ENCODE data around the gene CPAMD8. TPM values are rescaled to one million over a fixed set of nuclear protein-coding genes. Genes with fewer than 3 reads are reported as not detected.

Gene CPAMD8
- total and polyA plus RNA-seq, 10 of the 15 experiments (the other 5 are each of a cell fraction or from before 2014, with no cell fraction given): 0.12 to 0.97 (median 0.25) TPM; not detected in 3

- Histone ChIP-seq H2AFZ (ENCODE audit: control insufficient read depth, low read depth, low read length) (no peak overlapping the region), H3K79me2 (ENCODE audit: control insufficient read depth, insufficient read depth, low read length) (no peaks in the 10 kb centered on the region), H3K27me3 (replicated peaks in 1 of 2; ENCODE audit: control insufficient read depth in 2 of 2, insufficient read depth in 2 of 2, low read length in 1 of 2) (no peaks in the 10 kb centered on the region), H3K27ac (ENCODE audit: control insufficient read depth, insufficient read depth) (no peak overlapping the region), H3K36me3 (ENCODE audit: control insufficient read depth in 2 of 2, insufficient read depth in 2 of 2, low read length in 1 of 2) (no peaks in the 10 kb centered on the region), H3K9ac (ENCODE audit: control insufficient read depth, insufficient read depth, low read length) (no peak overlapping the region), H3K4me1 (ENCODE audit: control insufficient read depth, insufficient read depth, low read length) (no peaks in the 10 kb centered on the region), H4K20me1 (ENCODE audit: control insufficient read depth, insufficient read depth) (no peaks in the 10 kb centered on the region), H3K9me3 (replicated peaks; ENCODE audit: control insufficient read depth, insufficient read depth, low read length) (no peaks in the 10 kb centered on the region; the same call in 2 of the 3 replicates), H3K4me3 (no peak overlapping the region), H3K4me2 (ENCODE audit: control insufficient read depth, insufficient read depth) (no peak overlapping the region)
- DNase-seq (ENCODE audit: low read depth, low spot score): no peak
- ChIA-PET CTCF (no interaction called here), RAD21 (ENCODE audit: unreplicated experiment) (no interaction called here), SMC1A (ENCODE audit: uncharacterized antibody, unreplicated experiment) (no interaction called here), POLR2A (no interaction called here)
- TF ChIP-seq MTA3 (IDR thresholded peaks at IDR 0.05; ENCODE audit: borderline replicate concordance, low read length): no peak
- no peak for TF ChIP-seq EED (IDR thresholded peaks at IDR 0.05; ENCODE audit: low read depth)
- TF ChIP-seq RB1 (IDR thresholded peaks at IDR 0.05; ENCODE audit: borderline replicate concordance): no peak
- TF ChIP-seq IKZF2 (IDR thresholded peaks at IDR 0.05): no peak
- no peak for TF ChIP-seq NKRF (conservative IDR thresholded peaks at IDR 0.05)
- no peak for TF ChIP-seq CREM (IDR thresholded peaks at IDR 0.05; ENCODE audit: low read depth)
- TF ChIP-seq, protein P1, sequence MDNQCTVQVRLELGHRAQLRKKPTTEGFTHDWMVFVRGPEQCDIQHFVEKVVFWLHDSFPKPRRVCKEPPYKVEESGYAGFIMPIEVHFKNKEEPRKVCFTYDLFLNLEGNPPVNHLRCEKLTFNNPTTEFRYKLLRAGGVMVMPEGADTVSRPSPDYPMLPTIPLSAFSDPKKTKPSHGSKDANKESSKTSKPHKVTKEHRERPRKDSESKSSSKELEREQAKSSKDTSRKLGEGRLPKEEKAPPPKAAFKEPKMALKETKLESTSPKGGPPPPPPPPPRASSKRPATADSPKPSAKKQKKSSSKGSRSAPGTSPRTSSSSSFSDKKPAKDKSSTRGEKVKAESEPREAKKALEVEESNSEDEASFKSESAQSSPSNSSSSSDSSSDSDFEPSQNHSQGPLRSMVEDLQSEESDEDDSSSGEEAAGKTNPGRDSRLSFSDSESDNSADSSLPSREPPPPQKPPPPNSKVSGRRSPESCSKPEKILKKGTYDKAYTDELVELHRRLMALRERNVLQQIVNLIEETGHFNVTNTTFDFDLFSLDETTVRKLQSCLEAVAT (IDR thresholded peaks at IDR 0.05): no peak
- no peak for TF ChIP-seq SMAD5 (IDR thresholded peaks at IDR 0.05; ENCODE audit: low read depth)
- TF ChIP-seq IRF5 (IDR thresholded peaks at IDR 0.05; ENCODE audit: borderline replicate concordance): no peak
- TF ChIP-seq HDAC2 (IDR thresholded peaks at IDR 0.05): no peak
- TF ChIP-seq, protein P2, sequence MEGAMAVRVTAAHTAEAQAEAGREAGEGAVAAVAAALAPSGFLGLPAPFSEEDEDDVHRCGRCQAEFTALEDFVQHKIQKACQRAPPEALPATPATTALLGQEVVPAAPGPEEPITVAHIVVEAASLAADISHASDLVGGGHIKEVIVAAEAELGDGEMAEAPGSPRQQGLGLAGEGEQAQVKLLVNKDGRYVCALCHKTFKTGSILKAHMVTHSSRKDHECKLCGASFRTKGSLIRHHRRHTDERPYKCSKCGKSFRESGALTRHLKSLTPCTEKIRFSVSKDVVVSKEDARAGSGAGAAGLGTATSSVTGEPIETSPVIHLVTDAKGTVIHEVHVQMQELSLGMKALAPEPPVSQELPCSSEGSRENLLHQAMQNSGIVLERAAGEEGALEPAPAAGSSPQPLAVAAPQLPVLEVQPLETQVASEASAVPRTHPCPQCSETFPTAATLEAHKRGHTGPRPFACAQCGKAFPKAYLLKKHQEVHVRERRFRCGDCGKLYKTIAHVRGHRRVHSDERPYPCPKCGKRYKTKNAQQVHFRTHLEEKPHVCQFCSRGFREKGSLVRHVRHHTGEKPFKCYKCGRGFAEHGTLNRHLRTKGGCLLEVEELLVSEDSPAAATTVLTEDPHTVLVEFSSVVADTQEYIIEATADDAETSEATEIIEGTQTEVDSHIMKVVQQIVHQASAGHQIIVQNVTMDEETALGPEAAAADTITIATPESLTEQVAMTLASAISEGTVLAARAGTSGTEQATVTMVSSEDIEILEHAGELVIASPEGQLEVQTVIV (IDR thresholded peaks at IDR 0.05; ENCODE audit: borderline replicate concordance, partially characterized antibody): no peak
- no peak for TF ChIP-seq IKZF1 (conservative IDR thresholded peaks at IDR 0.05)
- no peak for TF ChIP-seq ZNF622 (IDR thresholded peaks at IDR 0.05)
- 63% methylated on average over 12 of the region's 12 CpGs for WGBS (ENCODE audit: insufficient coverage, insufficient replicate concordance, low lambda C conversion rate, missing lambda C conversion rate)
- in situ Hi-C loops (cut with MboI): no loop called here
- no peak for ATAC-seq
- intact Hi-C loops (cut with micrococcal nuclease; ENCODE audit: unreplicated experiment): no loop called here
- FAIRE-seq: no peak
- BruUV-seq (replicated peaks): no TSS peak
Measured at GRCh38 chr19:16920816-16921529, 105.6 kb downstream of the CPAMD8 start.

All from GM12878 (cell line).